ENCODE data around the gene RGPD6. TPM values are rescaled to one million over a fixed set of nuclear protein-coding genes. Genes with fewer than 3 reads are reported as not detected.
"Not testable (repeated sequence)": the region's sequence is repeated elsewhere in the genome, so short reads cannot be mapped to it uniquely, and the experiment has no call there.

RGPD6 gene
- total and polyA plus RNA-seq, 7 donors: 4.4 to 27.7 (median 18.6) TPM

- H3K4me1 ChIP-seq; H3K9me3 ChIP-seq; H3K4me3 ChIP-seq; H3K27ac ChIP-seq; DNase-seq; H3K27me3 ChIP-seq (ENCODE audit: insufficient read depth in 3 of 3, low read length in 2 of 3); intact Hi-C loops (cut with DNase I); H3K36me3 ChIP-seq (ENCODE audit: insufficient read depth in 1 of 2, low read depth in 1 of 2); ATAC-seq: not testable (repeated sequence)
- no CpG with 5 or more reads among the region's 4 CpGs for WGBS, 3 donors
Measured at GRCh38 chr2:110480084-110480483, 96.9 kb downstream of the RGPD6 start.

- H3K27ac ChIP-seq; H3K9me3 ChIP-seq; H3K4me3 ChIP-seq; DNase-seq; H3K36me3 ChIP-seq (ENCODE audit: insufficient read depth in 1 of 2, low read depth in 1 of 2); ATAC-seq; intact Hi-C loops (cut with DNase I); H3K27me3 ChIP-seq (ENCODE audit: insufficient read depth in 3 of 3, low read length in 2 of 3); H3K4me1 ChIP-seq: not testable (repeated sequence)
- no CpG with 5 or more reads among the region's 7 CpGs for WGBS, 3 donors
Measured at GRCh38 chr2:110477370-110477769, 99.7 kb downstream of the RGPD6 start.

GRCh38 chr2:110476952-110477351 lies 100.1 kb downstream of the RGPD6 start:
- H3K27ac ChIP-seq; DNase-seq; intact Hi-C loops (cut with DNase I); H3K4me1 ChIP-seq; H3K27me3 ChIP-seq (ENCODE audit: insufficient read depth in 3 of 3, low read length in 2 of 3); H3K36me3 ChIP-seq (ENCODE audit: insufficient read depth in 1 of 2, low read depth in 1 of 2); H3K4me3 ChIP-seq; H3K9me3 ChIP-seq; ATAC-seq: not testable (repeated sequence)
- WGBS, 3 donors: no CpG with 5 or more reads among the region's 6 CpGs

GRCh38 chr2:110475627-110476359 lies 101.2 kb downstream of the RGPD6 start:
- DNase-seq; H3K27me3 ChIP-seq (ENCODE audit: insufficient read depth in 3 of 3, low read length in 2 of 3); ATAC-seq; H3K36me3 ChIP-seq (ENCODE audit: insufficient read depth in 1 of 2, low read depth in 1 of 2); intact Hi-C loops (cut with DNase I); H3K4me1 ChIP-seq; H3K9me3 ChIP-seq; H3K4me3 ChIP-seq; H3K27ac ChIP-seq: not testable (repeated sequence)
- WGBS, 3 donors: no CpG with 5 or more reads among the region's 3 CpGs

- H3K36me3 ChIP-seq (ENCODE audit: insufficient read depth in 1 of 2, low read depth in 1 of 2); H3K27me3 ChIP-seq (ENCODE audit: insufficient read depth in 3 of 3, low read length in 2 of 3); H3K27ac ChIP-seq; DNase-seq; intact Hi-C loops (cut with DNase I); H3K4me3 ChIP-seq; H3K9me3 ChIP-seq; H3K4me1 ChIP-seq: not testable (repeated sequence)
- WGBS, 3 donors: no CpG with 5 or more reads among the region's 4 CpGs
- ATAC-seq: peak; percentile 61 to 84 (median 72)
Measured at GRCh38 chr2:110474898-110475297, 102.1 kb downstream of the RGPD6 start.

GRCh38 chr2:110473059-110473358 lies 104.0 kb downstream of the RGPD6 start:
- DNase-seq; H3K27ac ChIP-seq; H3K4me1 ChIP-seq; ATAC-seq; H3K36me3 ChIP-seq (ENCODE audit: insufficient read depth in 1 of 2, low read depth in 1 of 2); H3K27me3 ChIP-seq (ENCODE audit: insufficient read depth in 3 of 3, low read length in 2 of 3); intact Hi-C loops (cut with DNase I); H3K4me3 ChIP-seq; H3K9me3 ChIP-seq: not testable (repeated sequence)
- no CpG with 5 or more reads among the region's 3 CpGs for WGBS, 3 donors

- H3K27me3 ChIP-seq (ENCODE audit: insufficient read depth in 3 of 3, low read length in 2 of 3): not testable (repeated sequence)
Measured at GRCh38 chr2:110472171-110473058, 104.6 kb downstream of the RGPD6 start, which contains the start of gene LIMS4. Gene LIMS4, minus strand, starts transcription at chr2:110472816. Its CDS starts 38 bp downstream, at chr2:110472778.

GRCh38 chr2:110468921-110469320 lies 108.1 kb downstream of the RGPD6 start:
- intact Hi-C loops (cut with DNase I); H3K27me3 ChIP-seq (ENCODE audit: insufficient read depth in 3 of 3, low read length in 2 of 3); ATAC-seq; DNase-seq; H3K27ac ChIP-seq; H3K4me1 ChIP-seq; H3K4me3 ChIP-seq; H3K9me3 ChIP-seq; H3K36me3 ChIP-seq (ENCODE audit: insufficient read depth in 1 of 2, low read depth in 1 of 2): not testable (repeated sequence)
- WGBS, 3 donors: no CpG with 5 or more reads among the region's 7 CpGs

More at GRCh38 chr2:110472171-110473058, 104.6 kb downstream of the RGPD6 start, which contains the start of gene LIMS4:
- intact Hi-C loops (cut with DNase I); H3K4me3 ChIP-seq; H3K4me1 ChIP-seq; H3K9me3 ChIP-seq; H3K36me3 ChIP-seq (ENCODE audit: insufficient read depth in 1 of 2, low read depth in 1 of 2); DNase-seq; H3K27ac ChIP-seq: not testable (repeated sequence)
- no CpG with 5 or more reads among the region's 29 CpGs for WGBS, 3 donors
- ATAC-seq: peak; percentile 76 to 88 (median 84)

- H3K36me3 ChIP-seq (ENCODE audit: insufficient read depth in 1 of 2, low read depth in 1 of 2); H3K27me3 ChIP-seq (ENCODE audit: insufficient read depth in 3 of 3, low read length in 2 of 3); H3K9me3 ChIP-seq; intact Hi-C loops (cut with DNase I); H3K4me3 ChIP-seq; H3K27ac ChIP-seq; DNase-seq; H3K4me1 ChIP-seq: not testable (repeated sequence)
- no CpG with 5 or more reads among the region's 8 CpGs for WGBS, 3 donors
- peak; percentile 81 to 91 (median 87) for ATAC-seq
Measured at GRCh38 chr2:110465312-110465711, 111.7 kb downstream of the RGPD6 start.

Data from psoas muscle (tissue), 8 donors.